ENCODE measurements around the gene CANT1. TPM values are rescaled to one million over a fixed set of nuclear protein-coding genes. Genes with fewer than 3 reads are reported as not detected.

CANT1 gene
- total RNA-seq, 1 experiment from 2014 or later: 34.1 TPM

DNA sequence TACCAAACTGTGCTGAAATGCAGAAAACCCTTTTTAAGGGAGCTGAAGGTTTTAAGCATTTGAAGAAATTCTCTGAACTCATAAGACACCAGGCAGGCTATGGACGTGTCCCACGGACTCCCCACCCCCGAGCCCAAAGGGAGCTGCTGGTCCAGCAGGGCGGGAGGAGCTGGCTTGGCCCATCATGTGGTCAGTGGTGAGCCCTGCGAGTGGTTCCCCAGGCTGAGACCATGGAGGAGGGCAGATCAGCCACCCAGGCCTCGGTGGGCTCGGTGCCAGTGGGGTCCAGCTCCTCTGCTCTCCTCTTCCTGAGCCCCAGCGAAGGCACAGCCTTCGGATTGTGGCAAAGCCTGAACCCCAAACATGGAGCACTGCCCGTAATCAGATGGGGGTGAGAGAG, 56.9 kb downstream of the CANT1 start:
- Mint-ChIP-seq H3K9me3 (peaks cover 19% of the 10 kb centered on the region), H3K4me3 (no peak overlapping the region), H3K27me3 (ENCODE audit: low read depth) (peaks cover 6% of the 10 kb centered on the region), H3K27ac (no peak overlapping the region), H3K4me1 (no peaks in the 10 kb centered on the region), H3K36me3 (peaks cover 17% of the 10 kb centered on the region)
- ChIA-PET POLR2A (no interaction called here), CTCF (interaction anchor here (0.6 to 2.8 kb wide), 6 partner anchors 18 to 466 kb away, joined by 3 to 12 read pairs (median 3); no protein-coding TSS in a partner anchor)
- no peak for DNase-seq (ENCODE audit: low spot score)
- no peak for ATAC-seq
- TF ChIP-seq ZNF121 (CRISPR knock-in tag; IDR thresholded peaks at IDR 0.05): no peak
- TF ChIP-seq, protein P1, sequence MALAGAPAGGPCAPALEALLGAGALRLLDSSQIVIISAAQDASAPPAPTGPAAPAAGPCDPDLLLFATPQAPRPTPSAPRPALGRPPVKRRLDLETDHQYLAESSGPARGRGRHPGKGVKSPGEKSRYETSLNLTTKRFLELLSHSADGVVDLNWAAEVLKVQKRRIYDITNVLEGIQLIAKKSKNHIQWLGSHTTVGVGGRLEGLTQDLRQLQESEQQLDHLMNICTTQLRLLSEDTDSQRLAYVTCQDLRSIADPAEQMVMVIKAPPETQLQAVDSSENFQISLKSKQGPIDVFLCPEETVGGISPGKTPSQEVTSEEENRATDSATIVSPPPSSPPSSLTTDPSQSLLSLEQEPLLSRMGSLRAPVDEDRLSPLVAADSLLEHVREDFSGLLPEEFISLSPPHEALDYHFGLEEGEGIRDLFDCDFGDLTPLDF (CRISPR knock-in tag; IDR thresholded peaks at IDR 0.05): no peak
- TF ChIP-seq, protein P2, sequence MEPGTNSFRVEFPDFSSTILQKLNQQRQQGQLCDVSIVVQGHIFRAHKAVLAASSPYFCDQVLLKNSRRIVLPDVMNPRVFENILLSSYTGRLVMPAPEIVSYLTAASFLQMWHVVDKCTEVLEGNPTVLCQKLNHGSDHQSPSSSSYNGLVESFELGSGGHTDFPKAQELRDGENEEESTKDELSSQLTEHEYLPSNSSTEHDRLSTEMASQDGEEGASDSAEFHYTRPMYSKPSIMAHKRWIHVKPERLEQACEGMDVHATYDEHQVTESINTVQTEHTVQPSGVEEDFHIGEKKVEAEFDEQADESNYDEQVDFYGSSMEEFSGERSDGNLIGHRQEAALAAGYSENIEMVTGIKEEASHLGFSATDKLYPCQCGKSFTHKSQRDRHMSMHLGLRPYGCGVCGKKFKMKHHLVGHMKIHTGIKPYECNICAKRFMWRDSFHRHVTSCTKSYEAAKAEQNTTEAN (CRISPR knock-in tag; IDR thresholded peaks at IDR 0.05): no peak
- TF ChIP-seq, protein P3, sequence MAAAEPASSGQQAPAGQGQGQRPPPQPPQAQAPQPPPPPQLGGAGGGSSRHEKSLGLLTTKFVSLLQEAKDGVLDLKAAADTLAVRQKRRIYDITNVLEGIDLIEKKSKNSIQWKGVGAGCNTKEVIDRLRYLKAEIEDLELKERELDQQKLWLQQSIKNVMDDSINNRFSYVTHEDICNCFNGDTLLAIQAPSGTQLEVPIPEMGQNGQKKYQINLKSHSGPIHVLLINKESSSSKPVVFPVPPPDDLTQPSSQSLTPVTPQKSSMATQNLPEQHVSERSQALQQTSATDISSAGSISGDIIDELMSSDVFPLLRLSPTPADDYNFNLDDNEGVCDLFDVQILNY (CRISPR knock-in tag; IDR thresholded peaks at IDR 0.05): no peak
- TF ChIP-seq, protein P4, sequence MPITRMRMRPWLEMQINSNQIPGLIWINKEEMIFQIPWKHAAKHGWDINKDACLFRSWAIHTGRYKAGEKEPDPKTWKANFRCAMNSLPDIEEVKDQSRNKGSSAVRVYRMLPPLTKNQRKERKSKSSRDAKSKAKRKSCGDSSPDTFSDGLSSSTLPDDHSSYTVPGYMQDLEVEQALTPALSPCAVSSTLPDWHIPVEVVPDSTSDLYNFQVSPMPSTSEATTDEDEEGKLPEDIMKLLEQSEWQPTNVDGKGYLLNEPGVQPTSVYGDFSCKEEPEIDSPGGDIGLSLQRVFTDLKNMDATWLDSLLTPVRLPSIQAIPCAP (CRISPR knock-in tag; IDR thresholded peaks at IDR 0.05): no peak
- no peak for TF ChIP-seq ZNF138 (CRISPR knock-in tag; conservative IDR thresholded peaks at IDR 0.05)
- TF ChIP-seq NR1H2 (CRISPR knock-in tag; IDR thresholded peaks at IDR 0.05): no peak
- no peak for TF ChIP-seq HMGA2 (CRISPR knock-in tag; IDR thresholded peaks at IDR 0.05)
- no peak for TF ChIP-seq TCF7 (CRISPR knock-in tag; IDR thresholded peaks at IDR 0.05; ENCODE audit: low read depth)
- TF ChIP-seq, protein P5, sequence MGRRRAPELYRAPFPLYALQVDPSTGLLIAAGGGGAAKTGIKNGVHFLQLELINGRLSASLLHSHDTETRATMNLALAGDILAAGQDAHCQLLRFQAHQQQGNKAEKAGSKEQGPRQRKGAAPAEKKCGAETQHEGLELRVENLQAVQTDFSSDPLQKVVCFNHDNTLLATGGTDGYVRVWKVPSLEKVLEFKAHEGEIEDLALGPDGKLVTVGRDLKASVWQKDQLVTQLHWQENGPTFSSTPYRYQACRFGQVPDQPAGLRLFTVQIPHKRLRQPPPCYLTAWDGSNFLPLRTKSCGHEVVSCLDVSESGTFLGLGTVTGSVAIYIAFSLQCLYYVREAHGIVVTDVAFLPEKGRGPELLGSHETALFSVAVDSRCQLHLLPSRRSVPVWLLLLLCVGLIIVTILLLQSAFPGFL (CRISPR knock-in tag; IDR thresholded peaks at IDR 0.05; ENCODE audit: borderline replicate concordance): no peak
- TF ChIP-seq TEAD1 (CRISPR knock-in tag; IDR thresholded peaks at IDR 0.05): no peak

DNA sequence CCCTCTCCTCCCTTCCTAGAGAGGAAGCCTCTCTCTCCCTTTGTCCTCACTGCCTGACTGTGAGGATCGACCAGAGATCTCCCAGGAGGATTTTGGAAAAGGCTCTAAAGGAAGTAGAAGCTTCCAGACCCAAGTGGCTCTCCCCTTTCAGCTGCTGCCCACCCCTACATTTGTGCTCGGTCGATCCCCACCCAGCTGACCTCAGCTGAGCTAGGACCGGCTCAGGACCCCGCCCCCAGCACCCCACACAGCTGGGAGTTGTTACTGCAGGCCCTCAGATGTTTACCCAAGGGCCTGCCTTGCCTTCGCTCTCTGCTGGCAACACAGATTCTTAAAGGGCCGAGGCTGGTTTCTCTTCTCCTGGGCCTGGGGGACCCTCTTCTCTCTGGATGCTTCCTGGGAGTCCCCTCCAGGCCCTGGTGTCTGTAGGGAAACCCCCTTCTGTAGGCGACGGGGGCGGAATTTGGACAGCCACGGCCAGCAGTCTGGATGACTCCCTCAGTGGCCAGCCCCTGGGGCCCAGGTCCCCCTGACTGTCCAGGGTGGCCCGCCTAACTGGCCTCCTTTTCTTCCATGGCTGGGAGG, 57.5 kb downstream of the CANT1 start:
- H3K4me3 Mint-ChIP-seq: no peak overlapping the region
- H3K36me3 Mint-ChIP-seq: peaks cover 17% of the 10 kb centered on the region
- DNase-seq (ENCODE audit: low spot score): no peak
- H3K27me3 Mint-ChIP-seq (ENCODE audit: low read depth): peaks cover 6% of the 10 kb centered on the region
- POLR2A ChIA-PET: no interaction called here
- TF ChIP-seq, protein P6, sequence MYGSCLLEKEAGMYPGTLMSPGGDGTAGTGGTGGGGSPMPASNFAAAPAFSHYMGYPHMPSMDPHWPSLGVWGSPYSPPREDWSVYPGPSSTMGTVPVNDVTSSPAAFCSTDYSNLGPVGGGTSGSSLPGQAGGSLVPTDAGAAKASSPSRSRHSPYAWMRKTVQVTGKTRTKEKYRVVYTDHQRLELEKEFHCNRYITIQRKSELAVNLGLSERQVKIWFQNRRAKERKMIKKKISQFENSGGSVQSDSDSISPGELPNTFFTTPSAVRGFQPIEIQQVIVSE (CRISPR knock-in tag; IDR thresholded peaks at IDR 0.05; ENCODE audit: borderline replicate concordance): no peak
- TF ChIP-seq SMAD3 (CRISPR knock-in tag; IDR thresholded peaks at IDR 0.05; ENCODE audit: borderline replicate concordance) (no peak), JAZF1 (CRISPR knock-in tag; IDR thresholded peaks at IDR 0.05) (no peak)
- TF ChIP-seq, protein P7, sequence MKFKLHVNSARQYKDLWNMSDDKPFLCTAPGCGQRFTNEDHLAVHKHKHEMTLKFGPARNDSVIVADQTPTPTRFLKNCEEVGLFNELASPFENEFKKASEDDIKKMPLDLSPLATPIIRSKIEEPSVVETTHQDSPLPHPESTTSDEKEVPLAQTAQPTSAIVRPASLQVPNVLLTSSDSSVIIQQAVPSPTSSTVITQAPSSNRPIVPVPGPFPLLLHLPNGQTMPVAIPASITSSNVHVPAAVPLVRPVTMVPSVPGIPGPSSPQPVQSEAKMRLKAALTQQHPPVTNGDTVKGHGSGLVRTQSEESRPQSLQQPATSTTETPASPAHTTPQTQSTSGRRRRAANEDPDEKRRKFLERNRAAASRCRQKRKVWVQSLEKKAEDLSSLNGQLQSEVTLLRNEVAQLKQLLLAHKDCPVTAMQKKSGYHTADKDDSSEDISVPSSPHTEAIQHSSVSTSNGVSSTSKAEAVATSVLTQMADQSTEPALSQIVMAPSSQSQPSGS (CRISPR knock-in tag; IDR thresholded peaks at IDR 0.05; ENCODE audit: borderline replicate concordance, low read depth): no peak
- TF ChIP-seq, protein P8, sequence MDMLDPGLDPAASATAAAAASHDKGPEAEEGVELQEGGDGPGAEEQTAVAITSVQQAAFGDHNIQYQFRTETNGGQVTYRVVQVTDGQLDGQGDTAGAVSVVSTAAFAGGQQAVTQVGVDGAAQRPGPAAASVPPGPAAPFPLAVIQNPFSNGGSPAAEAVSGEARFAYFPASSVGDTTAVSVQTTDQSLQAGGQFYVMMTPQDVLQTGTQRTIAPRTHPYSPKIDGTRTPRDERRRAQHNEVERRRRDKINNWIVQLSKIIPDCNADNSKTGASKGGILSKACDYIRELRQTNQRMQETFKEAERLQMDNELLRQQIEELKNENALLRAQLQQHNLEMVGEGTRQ (CRISPR knock-in tag; IDR thresholded peaks at IDR 0.05): no peak
- peak; percentile 57; the same call in 1 of the 2 replicates for ATAC-seq
- H3K27ac Mint-ChIP-seq: no peak overlapping the region
- H3K4me1 Mint-ChIP-seq: no peaks in the 10 kb centered on the region
- peaks cover 19% of the 10 kb centered on the region for H3K9me3 Mint-ChIP-seq
- CTCF ChIA-PET: interaction anchor here (0.9 to 2.8 kb wide), 2 partner anchors 19 to 136 kb away, joined by 3 to 12 read pairs; no protein-coding TSS in a partner anchor
